ENCODE data around the gene MC4R. TPM values are rescaled to one million over a fixed set of nuclear protein-coding genes. Genes with fewer than 3 reads are reported as not detected.

MC4R gene
- total and polyA plus RNA-seq, 2 of the 4 experiments (the other 2 are of a cell fraction), result 0.14 to 0.18 TPM

GRCh38 chr18:60322591-60322990 is 50.0 kb downstream of the MC4R start:
- no TSS peak for BruUV-seq (replicated peaks)
- Histone ChIP-seq H3K27me3 (ENCODE audit: control insufficient read depth, insufficient read depth, low read length) (no peaks in the 10 kb centered on the region), H4K20me1 (ENCODE audit: insufficient read depth, low read length) (no peaks in the 10 kb centered on the region), H3K4ac (ENCODE audit: low read depth, low read length) (no peak overlapping the region), H3K23ac (ENCODE audit: low read depth, low read length) (no peak overlapping the region), H3K4me1 (ENCODE audit: control insufficient read depth, insufficient read depth, low read length) (no peaks in the 10 kb centered on the region), H3K18ac (ENCODE audit: low read depth, low read length) (no peak overlapping the region), H2AFZ (replicated peaks; ENCODE audit: low read length, poor library complexity) (no peak overlapping the region), H2BK5ac (ENCODE audit: low read depth, low read length, poor library complexity, severe bottlenecking) (no peak overlapping the region), H2BK20ac (ENCODE audit: low read depth, low read length) (no peak overlapping the region), H4K8ac (ENCODE audit: low read depth in 2 of 2, low read length in 2 of 2) (no peak overlapping the region), H3K9me3 (ENCODE audit: control insufficient read depth, insufficient read depth, low read length) (no peaks in the 10 kb centered on the region), H3K4me3 (ENCODE audit: insufficient read depth, low read depth, low read length) (no peak overlapping the region), H3K9me1 (ENCODE audit: insufficient read depth, low read length) (no peaks in the 10 kb centered on the region), H3K79me1 (ENCODE audit: low read depth in 1 of 2, low read length in 2 of 2) (no peaks in the 10 kb centered on the region), H3K14ac (replicated peaks; ENCODE audit: low read depth, low read length) (no peak overlapping the region), H4K5ac (ENCODE audit: low read depth, low read length) (no peak overlapping the region), H2AK5ac (ENCODE audit: low read depth, low read length) (no peak overlapping the region), H2BK120ac (ENCODE audit: low read depth, low read length) (no peak overlapping the region), H3K27ac (ENCODE audit: insufficient read depth, low read length) (no peak overlapping the region), H2BK15ac (ENCODE audit: low read depth, low read length) (no peak overlapping the region), H4K91ac (ENCODE audit: insufficient read depth, low read depth, low read length) (no peak overlapping the region), H3K36me3 (ENCODE audit: control insufficient read depth, insufficient read depth, low read length) (no peaks in the 10 kb centered on the region), H3K9ac (ENCODE audit: low read depth, low read length) (no peak overlapping the region), H2AK9ac (replicated peaks; ENCODE audit: low read depth, low read length, poor library complexity) (no peak overlapping the region), H3K56ac (ENCODE audit: extremely low read depth, insufficient read depth, low read length) (no peak overlapping the region), H3K4me2 (ENCODE audit: low read depth, low read length) (no peak overlapping the region)
- ChIA-PET CTCF (no interaction called here), POLR2A (ENCODE audit: unreplicated experiment) (no interaction called here)
- intact Hi-C loops (cut with micrococcal nuclease) (no loop called here), in situ Hi-C loops (cut with MboI; ENCODE audit: low sequenced_read_pairs) (no loop called here), dilution Hi-C loops (cut with HindIII; ENCODE audit: low sequenced_read_pairs, unreplicated experiment) (no loop called here)
- DNase-seq (no peak), ATAC-seq (ENCODE audit: low read depth) (no peak)
- TF ChIP-seq NFE2L2 (IDR thresholded peaks at IDR 0.05; ENCODE audit: low read depth, low read length) (no peak), BHLHE40 (IDR thresholded peaks at IDR 0.05; ENCODE audit: low read depth, low read length) (no peak), USF2 (IDR thresholded peaks at IDR 0.05; ENCODE audit: low read depth, low read length) (no peak), RCOR1 (IDR thresholded peaks at IDR 0.05; ENCODE audit: insufficient replicate concordance, low read length) (no peak), RAD21 (IDR thresholded peaks at IDR 0.05; ENCODE audit: low read length) (no peak), FOS (IDR thresholded peaks at IDR 0.05; ENCODE audit: low read depth, low read length) (no peak), RFX5 (IDR thresholded peaks at IDR 0.05; ENCODE audit: low read depth, low read length) (no peak), POLR2A (IDR thresholded peaks at IDR 0.05; ENCODE audit: low read depth, low read length) (no peak), MAFK (IDR thresholded peaks at IDR 0.05; ENCODE audit: low read depth, low read length) (no peak), CHD1 (IDR thresholded peaks at IDR 0.05; ENCODE audit: low read depth, low read length) (no peak), SMC3 (IDR thresholded peaks at IDR 0.05; ENCODE audit: low read depth, low read length) (no peak), ELK1 (IDR thresholded peaks at IDR 0.05; ENCODE audit: borderline replicate concordance, low read depth, low read length) (no peak), MAZ (IDR thresholded peaks at IDR 0.05; ENCODE audit: borderline replicate concordance, low read depth, low read length) (no peak), CTCF (conservative IDR thresholded peaks at IDR 0.05; ENCODE audit: low read depth, low read length) (no peak), MXI1 (IDR thresholded peaks at IDR 0.05; ENCODE audit: borderline replicate concordance, low read depth, low read length) (no peak), CEBPB (IDR thresholded peaks at IDR 0.05; ENCODE audit: low read depth, low read length) (no peak)
